ENCODE measurements around the gene NCL. TPM values are rescaled to one million over a fixed set of nuclear protein-coding genes. Genes with fewer than 3 reads are reported as not detected.
"Not testable (repeated sequence)": the region's sequence is repeated elsewhere in the genome, so short reads cannot be mapped to it uniquely, and the experiment has no call there.

Gene NCL
- total and polyA plus RNA-seq, 9 donors = 111 to 724 (median 509) TPM

GRCh38 chr2:231410293-231411004 lies 53.8 kb downstream of the NCL start:
- intact Hi-C loops (cut with DNase I) = loop anchor here (5.0 to 10.0 kb wide), 7 partner anchors 113 to 308 kb away; no protein-coding TSS in a partner anchor
- H3K27me3 ChIP-seq = no peaks in the 10 kb centered on the region
- peaks cover 5% of the 10 kb centered on the region for H3K4me1 ChIP-seq (ENCODE audit: insufficient read depth)
- H3K9me3 ChIP-seq = no peaks in the 10 kb centered on the region
- H3K27ac ChIP-seq = no peak overlapping the region
- peak in 1 of 5 donors; percentile 44 for DNase-seq
- no peak overlapping the region for H3K4me3 ChIP-seq
- no peaks in the 10 kb centered on the region for H3K36me3 ChIP-seq
- WGBS, 3 donors = 85 to 86% (median 86%) methylated on average over 6 of the region's 6 CpGs
- TF ChIP-seq CTCF (IDR thresholded peaks at IDR 0.05) (peak in 1 of 3 donors; percentile 35), EP300 (IDR thresholded peaks at IDR 0.05) (no peak)

- 93 to 97% (median 95%) methylated on average over 5 of the region's 5 CpGs for WGBS, 3 donors
These were observed 54.5 kb downstream of the NCL start for GRCh38 chr2:231409776-231410175.

GRCh38 chr2:231408304-231408703 lies 56.0 kb downstream of the NCL start:
- H3K4me1 ChIP-seq (ENCODE audit: insufficient read depth) = peaks cover 12% of the 10 kb centered on the region
- H3K27me3 ChIP-seq; H3K9me3 ChIP-seq; DNase-seq; H3K36me3 ChIP-seq; intact Hi-C loops (cut with DNase I); H3K4me3 ChIP-seq: not testable (repeated sequence)
- H3K27ac ChIP-seq = peak overlapping the region in 1 of 2 donors; percentile 79
- TF ChIP-seq CTCF (IDR thresholded peaks at IDR 0.05) = peak in 1 of 3 donors; percentile 31
- 17 to 46% (median 25%) methylated on average over 9 of the region's 9 CpGs for WGBS, 3 donors

More at GRCh38 chr2:231409776-231410175, 54.5 kb downstream of the NCL start:
- Histone ChIP-seq H3K4me3 (no peak overlapping the region), H3K27me3 (no peaks in the 10 kb centered on the region), H3K36me3 (no peaks in the 10 kb centered on the region), H3K4me1 (ENCODE audit: insufficient read depth) (peaks cover 8% of the 10 kb centered on the region), H3K27ac (no peak overlapping the region), H3K9me3 (no peaks in the 10 kb centered on the region)
- DNase-seq = no peak
- TF ChIP-seq CTCF (IDR thresholded peaks at IDR 0.05) (no peak), EP300 (IDR thresholded peaks at IDR 0.05) (no peak), POLR2A (IDR thresholded peaks at IDR 0.05) (no peak)
- intact Hi-C loops (cut with DNase I) = loop anchor here (5.0 to 10.0 kb wide), 7 partner anchors 112 to 307 kb away; no protein-coding TSS in a partner anchor

- Histone ChIP-seq H3K27ac (peak overlapping the region in 1 of 2 donors; percentile 79), H3K4me1 (ENCODE audit: insufficient read depth) (peaks cover 12% of the 10 kb centered on the region)
- H3K36me3 ChIP-seq; DNase-seq; intact Hi-C loops (cut with DNase I); H3K4me3 ChIP-seq; H3K27me3 ChIP-seq; H3K9me3 ChIP-seq: not testable (repeated sequence)
- 7 to 31% (median 29%) methylated on average over 5 of the region's 5 CpGs for WGBS, 3 donors
These were observed 56.6 kb downstream of the NCL start for GRCh38 chr2:231407686-231408085.

All from ovary (tissue), 9 donors.